ENCODE measurements around the gene ABHD16A. TPM values are rescaled to one million over a fixed set of nuclear protein-coding genes. Genes with fewer than 3 reads are reported as not detected.

The ABHD16A gene
- total RNA-seq, 2 donors from 2014 or later: 48.9 TPM

DNA sequence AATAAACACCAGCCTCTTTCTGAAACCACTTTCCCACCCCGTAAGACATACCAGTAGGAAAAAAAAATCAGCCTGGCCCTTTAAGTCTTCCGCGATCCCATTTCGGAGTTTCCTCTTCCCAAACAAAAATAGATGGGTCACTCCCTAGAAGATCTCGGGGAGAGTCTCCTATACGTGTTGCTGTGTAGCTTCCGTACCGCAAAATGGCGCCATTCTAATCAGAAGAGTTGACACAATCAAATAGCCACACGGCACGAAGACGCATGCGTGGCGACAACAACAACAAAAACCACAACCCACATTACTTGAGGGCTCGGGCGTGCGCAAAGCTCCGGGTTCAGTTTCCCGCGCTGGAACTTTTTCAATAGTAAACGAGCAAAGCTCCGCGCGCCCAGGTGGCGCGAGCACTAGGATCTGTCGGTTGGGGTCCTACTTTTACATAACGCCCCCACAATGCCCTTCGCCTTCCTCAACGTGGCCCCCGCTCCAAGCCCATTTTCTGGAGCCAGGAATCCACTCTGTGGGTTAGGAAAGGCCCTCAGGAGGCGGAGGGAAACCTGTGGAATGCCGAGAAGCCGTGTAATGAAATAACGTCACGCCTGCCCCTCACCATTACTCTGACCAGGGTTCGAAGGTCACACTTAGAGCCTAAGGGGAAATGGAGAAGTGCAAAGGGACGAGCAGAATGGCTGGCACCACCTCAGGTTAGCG is 38.2 kb downstream of the ABHD16A start, which contains the start of gene GPANK1:
Gene GPANK1, minus strand, starts transcription at position 208 of the 711 bp plus-strand sequence. CDS start 519 bp downstream, outside the sequence.
- Mint-ChIP-seq H3K9me3 (no peaks in the 10 kb centered on the region), H3K36me3 (ENCODE audit: insufficient read depth in 2 of 2) (peaks cover 31 to 35% of the 10 kb centered on the region in 2 donors), H3K27ac (peak within 1 kb of the TSS; percentile 98), H3K4me3 (peak within 1 kb of the TSS; percentile 98 to 99), H3K4me1 (ENCODE audit: low read depth) (peaks cover 78% of the 10 kb centered on the region), H3K27me3 (ENCODE audit: low read depth) (no peaks in the 10 kb centered on the region)
- peak; percentile 37 to 39 for ATAC-seq (replicated peaks in 1 of 2)
- peak; percentile 89 to 93 for DNase-seq

- ATAC-seq (replicated peaks in 1 of 2): no peak
- Mint-ChIP-seq H3K4me3 (peak overlapping the region; percentile 98 to 99), H3K27ac (peak overlapping the region; percentile 98), H3K9me3 (no peaks in the 10 kb centered on the region), H3K36me3 (ENCODE audit: insufficient read depth in 2 of 2) (peaks cover 29 to 33% of the 10 kb centered on the region in 2 donors), H3K27me3 (ENCODE audit: low read depth) (no peaks in the 10 kb centered on the region), H3K4me1 (ENCODE audit: low read depth) (peaks cover 86% of the 10 kb centered on the region)
- DNase-seq: peak in 1 of 2 donors; percentile 24
Measured at GRCh38 chr6:31663961-31664789, 38.9 kb downstream of the ABHD16A start.

GRCh38 chr6:31663126-31663960 is 39.8 kb downstream of the ABHD16A start:
- Mint-ChIP-seq H3K36me3 (ENCODE audit: insufficient read depth in 2 of 2) (peaks cover 26 to 31% of the 10 kb centered on the region in 2 donors), H3K4me1 (ENCODE audit: low read depth) (peaks cover 88% of the 10 kb centered on the region), H3K4me3 (peak overlapping the region; percentile 98 to 99), H3K27ac (peak overlapping the region; percentile 98), H3K9me3 (no peaks in the 10 kb centered on the region), H3K27me3 (ENCODE audit: low read depth) (no peaks in the 10 kb centered on the region)
- DNase-seq: no peak
- no peak for ATAC-seq (replicated peaks in 1 of 2)

- H3K9me3 Mint-ChIP-seq: no peaks in the 10 kb centered on the region
- DNase-seq (no peak), ATAC-seq (replicated peaks in 1 of 2) (no peak)
- peak overlapping the region; percentile 23 to 95 for H3K4me3 Mint-ChIP-seq
- H3K36me3 Mint-ChIP-seq (ENCODE audit: insufficient read depth in 2 of 2): peaks cover 21 to 23% of the 10 kb centered on the region in 2 donors
- H3K27me3 Mint-ChIP-seq (ENCODE audit: low read depth): no peaks in the 10 kb centered on the region
- H3K4me1 Mint-ChIP-seq (ENCODE audit: low read depth): peaks cover 86% of the 10 kb centered on the region
- H3K27ac Mint-ChIP-seq: peak overlapping the region; percentile 6
Measured at GRCh38 chr6:31662124-31662723, 40.9 kb downstream of the ABHD16A start.

DNA sequence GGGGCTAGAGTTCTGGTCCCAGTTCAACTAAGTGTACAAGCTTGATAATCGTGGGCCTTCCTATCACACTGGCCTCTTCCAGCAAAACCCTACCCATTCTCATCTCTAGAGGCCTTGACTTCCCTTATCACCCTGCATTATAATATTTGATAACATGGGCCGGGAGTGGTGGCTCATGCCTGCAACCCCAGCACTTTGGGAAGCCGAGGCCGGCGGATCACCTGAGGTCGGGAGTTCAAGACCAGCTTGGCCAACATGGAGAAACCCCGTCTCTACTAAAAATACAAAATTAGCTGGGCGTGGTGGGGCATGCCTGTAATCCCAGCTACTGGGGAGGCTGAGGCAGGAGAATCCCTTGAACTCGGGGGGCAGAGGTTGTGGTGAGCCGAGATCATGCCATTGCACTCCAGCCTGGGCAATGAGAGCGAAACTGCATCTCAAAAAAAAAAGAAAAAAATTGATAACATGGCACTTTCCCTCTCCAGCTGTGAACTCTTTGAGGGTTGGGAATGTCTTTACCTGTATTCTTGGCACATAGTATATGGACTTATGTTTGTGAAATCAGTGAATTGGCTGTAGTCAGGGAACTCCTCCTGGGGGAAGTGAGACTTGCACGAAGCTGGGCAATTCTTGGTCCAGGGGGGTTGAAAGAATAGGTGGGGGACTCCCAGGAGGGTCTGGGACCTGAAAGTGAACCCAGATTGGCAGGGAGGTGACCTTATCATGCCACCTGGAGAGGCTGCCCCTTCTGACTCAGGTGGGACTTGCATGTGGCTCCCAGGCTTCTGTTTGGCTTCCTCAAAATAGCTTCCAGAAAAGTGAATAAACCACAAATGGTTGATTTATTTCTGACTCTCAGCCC is 41.6 kb downstream of the ABHD16A start:
- Mint-ChIP-seq H3K36me3 (ENCODE audit: insufficient read depth in 2 of 2) (peaks cover 23% of the 10 kb centered on the region in 2 donors), H3K27ac (no peak overlapping the region), H3K9me3 (no peaks in the 10 kb centered on the region), H3K4me1 (ENCODE audit: low read depth) (peaks cover 82% of the 10 kb centered on the region), H3K27me3 (ENCODE audit: low read depth) (no peaks in the 10 kb centered on the region), H3K4me3 (peak overlapping the region; percentile 95)
- ATAC-seq (replicated peaks in 1 of 2) (no peak), DNase-seq (no peak)

- Mint-ChIP-seq H3K4me3 (peak within 1 kb of the TSS; percentile 95), H3K36me3 (ENCODE audit: insufficient read depth in 2 of 2) (peaks cover 18 to 28% of the 10 kb centered on the region in 2 donors), H3K4me1 (ENCODE audit: low read depth) (peaks cover 82% of the 10 kb centered on the region), H3K9me3 (no peaks in the 10 kb centered on the region), H3K27me3 (ENCODE audit: low read depth) (no peaks in the 10 kb centered on the region), H3K27ac (peak within 1 kb of the TSS; percentile 95)
- peak; percentile 62 to 69 for ATAC-seq (replicated peaks in 1 of 2)
- DNase-seq: peak; percentile 85 to 87
Measured at GRCh38 chr6:31660381-31661261, 42.5 kb downstream of the ABHD16A start, which contains the start of gene C6orf47. C6orf47 (minus strand) TSS chr6:31660778; CDS start chr6:31659947, 831 bp downstream.

DNA sequence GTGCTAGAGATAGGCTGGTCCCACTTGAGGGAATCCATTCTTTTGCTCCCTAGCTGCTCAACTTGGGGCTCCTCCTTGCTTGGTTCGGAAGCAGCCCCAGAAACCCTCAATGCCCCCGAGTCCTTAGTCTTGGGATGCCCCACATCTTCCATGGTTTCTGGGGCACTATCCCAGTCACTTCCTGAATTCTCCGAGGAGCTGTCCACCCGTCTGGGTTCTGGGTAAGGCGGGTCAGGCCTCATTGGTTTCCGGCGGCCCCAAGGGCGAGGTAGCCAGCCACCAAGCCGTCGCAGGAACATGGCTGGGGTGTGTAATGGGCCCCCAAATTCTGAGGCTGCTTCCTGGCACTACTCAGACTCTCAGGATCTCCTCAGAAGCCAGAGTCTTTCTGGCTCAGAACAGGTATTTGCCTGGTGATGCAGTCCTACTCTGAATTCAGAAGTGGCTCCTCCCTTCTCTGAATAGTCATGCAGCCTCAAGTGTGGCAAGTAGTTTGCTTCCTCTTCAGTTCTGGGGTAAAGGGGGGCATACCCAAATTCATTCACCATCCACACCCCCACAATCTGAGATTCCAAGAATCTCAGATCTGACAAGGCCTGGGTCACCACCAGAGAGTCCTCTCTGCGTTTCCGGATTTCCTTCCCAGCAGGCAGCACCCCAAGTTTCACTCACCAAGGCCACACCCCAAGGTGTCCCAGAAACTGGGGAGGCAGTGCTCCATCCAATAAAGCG is 43.3 kb downstream of the ABHD16A start:
- Mint-ChIP-seq H3K27ac (peak overlapping the region; percentile 95), H3K27me3 (ENCODE audit: low read depth) (no peaks in the 10 kb centered on the region), H3K36me3 (ENCODE audit: insufficient read depth in 2 of 2) (peaks cover 17 to 27% of the 10 kb centered on the region in 2 donors), H3K9me3 (no peaks in the 10 kb centered on the region), H3K4me3 (peak overlapping the region; percentile 95), H3K4me1 (ENCODE audit: low read depth) (peaks cover 83% of the 10 kb centered on the region)
- ATAC-seq (replicated peaks in 1 of 2): peak; percentile 36 to 44
- peak; percentile 35 to 36 for DNase-seq

DNA sequence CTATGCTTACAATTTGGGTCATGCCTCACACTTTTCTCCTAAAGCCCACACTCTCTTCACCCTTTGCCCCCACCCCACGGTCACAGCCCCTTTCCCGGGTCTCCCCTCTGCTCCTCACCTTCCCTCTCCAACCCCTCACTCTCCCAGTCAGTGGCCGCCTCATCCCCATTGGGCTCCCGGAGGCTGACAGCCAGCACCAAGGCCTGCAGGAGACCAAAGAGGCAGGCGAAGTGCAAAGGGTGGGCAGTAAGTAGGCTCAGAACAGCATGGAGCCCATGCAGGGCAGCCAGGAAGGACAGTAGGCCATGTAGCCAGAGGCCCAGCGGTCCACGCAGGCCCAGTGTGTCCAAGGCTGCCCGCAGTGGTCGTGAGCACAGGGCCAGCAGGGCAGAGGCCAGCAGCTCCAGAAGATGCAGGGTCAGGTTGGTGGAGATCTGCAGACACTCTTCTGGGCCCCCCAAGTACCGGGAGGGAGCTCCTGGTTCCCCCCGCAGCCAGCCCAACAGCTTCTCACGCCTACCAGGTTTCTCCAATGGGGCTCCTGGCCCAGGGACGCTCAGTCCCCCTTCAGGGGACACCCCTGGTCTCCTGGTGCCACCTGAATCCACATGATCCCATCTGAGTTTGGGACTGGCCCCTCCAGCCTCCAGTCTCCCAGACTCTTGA is 44.0 kb downstream of the ABHD16A start:
- no peaks in the 10 kb centered on the region for H3K27me3 Mint-ChIP-seq (ENCODE audit: low read depth)
- peak overlapping the region; percentile 95 for H3K27ac Mint-ChIP-seq
- no peaks in the 10 kb centered on the region for H3K9me3 Mint-ChIP-seq
- ATAC-seq (replicated peaks in 1 of 2) (no peak), DNase-seq (no peak)
- peaks cover 12 to 21% of the 10 kb centered on the region in 2 donors for H3K36me3 Mint-ChIP-seq (ENCODE audit: insufficient read depth in 2 of 2)
- H3K4me1 Mint-ChIP-seq (ENCODE audit: low read depth): peaks cover 76% of the 10 kb centered on the region
- H3K4me3 Mint-ChIP-seq: peak overlapping the region; percentile 95

GRCh38 chr6:31658158-31658688 is 44.9 kb downstream of the ABHD16A start:
- peaks cover 6 to 16% of the 10 kb centered on the region in 2 donors for H3K36me3 Mint-ChIP-seq (ENCODE audit: insufficient read depth in 2 of 2)
- no peaks in the 10 kb centered on the region for H3K27me3 Mint-ChIP-seq (ENCODE audit: low read depth)
- H3K27ac Mint-ChIP-seq: peak overlapping the region; percentile 76
- H3K9me3 Mint-ChIP-seq: no peaks in the 10 kb centered on the region
- ATAC-seq (replicated peaks in 1 of 2) (no peak), DNase-seq (no peak)
- H3K4me3 Mint-ChIP-seq: peak overlapping the region; percentile 95
- H3K4me1 Mint-ChIP-seq (ENCODE audit: low read depth): peaks cover 67% of the 10 kb centered on the region
